HEK293 (cell line): ENCODE results near the gene CLDN15.

Experiments
- IKZF3 ChIP-seq: fragments of 450-650 bp; IDR thresholded peaks from 2 replicates; pipeline ENCODE4 v1.5.0; 2018; ENCODE audit warnings: missing biosample characterization, mild to moderate bottlenecking, missing genetic modification characterization, moderate library complexity
- MYNN ChIP-seq: fragments of 450-650 bp; formaldehyde crosslinking; IDR thresholded peaks from 2 replicates; pipeline ENCODE4 v1.5.1; 2016; ENCODE audit warnings: missing biosample characterization, missing genetic modification characterization, borderline replicate concordance
- OVOL3 ChIP-seq: fragments of 450-650 bp; formaldehyde crosslinking; IDR thresholded peaks from 2 replicates; pipeline ENCODE4 v1.5.1; 2016; ENCODE audit warnings: missing biosample characterization, missing genetic modification characterization
- ZBTB17 ChIP-seq: fragments of 450-650 bp; formaldehyde crosslinking; IDR thresholded peaks from 2 replicates; pipeline ENCODE4 v1.5.1; 2016; ENCODE audit warnings: missing biosample characterization, missing genetic modification characterization
- ZNF112 ChIP-seq: fragments of 450-650 bp; formaldehyde crosslinking; IDR thresholded peaks from 2 replicates; pipeline ENCODE4 v1.5.0; 2017; ENCODE audit warnings: missing biosample characterization, missing genetic modification characterization
- ZNF175 ChIP-seq: fragments of 450-650 bp; formaldehyde crosslinking; IDR thresholded peaks from 2 replicates; pipeline ENCODE4 v1.5.1; 2016; ENCODE audit warnings: missing biosample characterization, missing genetic modification characterization
- ZNF335 ChIP-seq: fragments of 450-650 bp; formaldehyde crosslinking; conservative IDR thresholded peaks from 2 replicates; pipeline ENCODE4 v1.5.1; 2016; ENCODE audit warnings: missing biosample characterization, missing genetic modification characterization
- ZNF549 ChIP-seq: fragments of 450-650 bp; IDR thresholded peaks from 2 replicates; pipeline ENCODE4 v1.5.1; 2018; ENCODE audit warnings: missing biosample characterization, missing genetic modification characterization, mild to moderate bottlenecking, inconsistent platforms, moderate library complexity
- ZNF830 ChIP-seq: fragments of 450-650 bp; IDR thresholded peaks from 2 replicates; pipeline ENCODE4 v1.5.0; 2018; ENCODE audit warnings: missing biosample characterization, missing genetic modification characterization, low read depth, mild to moderate bottlenecking, moderate library complexity
- TF ChIP-seq, protein P1 (sequence below): sonication (generic); formaldehyde crosslinking; IDR thresholded peaks from 2 replicates; pipeline ENCODE4 v1.8.1; 2022; ENCODE audit warnings: mild to moderate bottlenecking, moderate library complexity, missing genetic modification reagents
- TF ChIP-seq, protein P2 (sequence below): fragments of 450-650 bp; formaldehyde crosslinking; IDR thresholded peaks from 2 replicates; pipeline ENCODE4 v1.5.1; 2016; ENCODE audit warnings: missing biosample characterization, missing genetic modification characterization
- TF ChIP-seq, protein P3 (sequence below): fragments of 450-650 bp; formaldehyde crosslinking; IDR thresholded peaks from 2 replicates; pipeline ENCODE4 v1.5.1; 2016; ENCODE audit warnings: missing biosample characterization, missing genetic modification characterization, low read depth

DNA sequence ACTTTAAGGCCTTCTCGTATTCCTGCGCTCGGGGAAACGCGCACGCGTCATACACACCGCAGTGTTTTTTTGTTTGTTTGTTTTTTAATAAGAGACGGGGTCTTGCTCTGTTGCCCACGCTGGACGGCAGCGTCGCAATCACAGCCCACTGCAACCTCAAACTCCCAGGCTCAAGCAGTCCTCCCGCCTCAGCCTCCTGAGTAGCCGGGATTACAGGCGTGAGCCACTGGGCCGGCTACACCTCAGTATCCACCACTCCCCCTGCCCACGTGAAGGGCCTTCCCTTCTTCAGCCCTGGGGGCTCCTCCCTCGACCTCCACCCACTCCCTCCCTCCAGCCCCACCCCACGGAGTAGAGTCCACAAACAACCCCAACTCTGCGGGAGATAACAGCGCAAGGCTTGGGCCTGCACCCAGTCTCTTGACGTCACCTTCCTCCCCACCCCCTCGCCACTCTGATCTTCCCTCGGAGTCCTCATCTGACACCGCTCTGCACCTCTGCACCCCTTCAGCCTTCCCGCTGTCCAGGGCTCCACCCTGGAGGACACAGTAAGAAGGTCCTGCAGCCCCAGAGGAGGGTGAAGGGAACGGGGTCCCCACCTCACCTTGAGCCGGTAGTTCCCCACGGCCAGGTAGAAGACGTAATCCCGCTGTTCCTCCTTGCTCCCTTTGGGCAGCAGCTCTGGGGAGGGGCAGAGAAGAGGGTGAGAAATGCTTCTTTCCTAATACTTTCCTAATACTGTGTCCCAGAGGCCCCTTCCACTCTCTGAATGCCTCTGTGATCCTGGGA is 2.8 kb upstream of the CLDN15 start:
- TF ChIP-seq IKZF3 (tag by site-specific recombination): no peak
- TF ChIP-seq, protein P1, sequence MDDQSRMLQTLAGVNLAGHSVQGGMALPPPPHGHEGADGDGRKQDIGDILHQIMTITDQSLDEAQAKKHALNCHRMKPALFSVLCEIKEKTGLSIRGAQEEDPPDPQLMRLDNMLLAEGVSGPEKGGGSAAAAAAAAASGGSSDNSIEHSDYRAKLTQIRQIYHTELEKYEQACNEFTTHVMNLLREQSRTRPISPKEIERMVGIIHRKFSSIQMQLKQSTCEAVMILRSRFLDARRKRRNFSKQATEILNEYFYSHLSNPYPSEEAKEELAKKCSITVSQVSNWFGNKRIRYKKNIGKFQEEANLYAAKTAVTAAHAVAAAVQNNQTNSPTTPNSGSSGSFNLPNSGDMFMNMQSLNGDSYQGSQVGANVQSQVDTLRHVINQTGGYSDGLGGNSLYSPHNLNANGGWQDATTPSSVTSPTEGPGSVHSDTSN (CRISPR knock-in tag): no peak
- TF ChIP-seq ZBTB17 (tag by site-specific recombination): no peak
- no peak for TF ChIP-seq ZNF335 (tag by site-specific recombination)
- no peak for TF ChIP-seq OVOL3 (tag by site-specific recombination)
- TF ChIP-seq, protein P2, sequence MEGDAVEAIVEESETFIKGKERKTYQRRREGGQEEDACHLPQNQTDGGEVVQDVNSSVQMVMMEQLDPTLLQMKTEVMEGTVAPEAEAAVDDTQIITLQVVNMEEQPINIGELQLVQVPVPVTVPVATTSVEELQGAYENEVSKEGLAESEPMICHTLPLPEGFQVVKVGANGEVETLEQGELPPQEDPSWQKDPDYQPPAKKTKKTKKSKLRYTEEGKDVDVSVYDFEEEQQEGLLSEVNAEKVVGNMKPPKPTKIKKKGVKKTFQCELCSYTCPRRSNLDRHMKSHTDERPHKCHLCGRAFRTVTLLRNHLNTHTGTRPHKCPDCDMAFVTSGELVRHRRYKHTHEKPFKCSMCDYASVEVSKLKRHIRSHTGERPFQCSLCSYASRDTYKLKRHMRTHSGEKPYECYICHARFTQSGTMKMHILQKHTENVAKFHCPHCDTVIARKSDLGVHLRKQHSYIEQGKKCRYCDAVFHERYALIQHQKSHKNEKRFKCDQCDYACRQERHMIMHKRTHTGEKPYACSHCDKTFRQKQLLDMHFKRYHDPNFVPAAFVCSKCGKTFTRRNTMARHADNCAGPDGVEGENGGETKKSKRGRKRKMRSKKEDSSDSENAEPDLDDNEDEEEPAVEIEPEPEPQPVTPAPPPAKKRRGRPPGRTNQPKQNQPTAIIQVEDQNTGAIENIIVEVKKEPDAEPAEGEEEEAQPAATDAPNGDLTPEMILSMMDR (tag by site-specific recombination): no peak
- TF ChIP-seq ZNF830 (tag by site-specific recombination): no peak
- no peak for TF ChIP-seq ZNF549 (tag by site-specific recombination)
- TF ChIP-seq MYNN: no peak
- TF ChIP-seq ZNF175: no peak
- no peak for TF ChIP-seq ZNF112 (tag by site-specific recombination)
- TF ChIP-seq, protein P3, sequence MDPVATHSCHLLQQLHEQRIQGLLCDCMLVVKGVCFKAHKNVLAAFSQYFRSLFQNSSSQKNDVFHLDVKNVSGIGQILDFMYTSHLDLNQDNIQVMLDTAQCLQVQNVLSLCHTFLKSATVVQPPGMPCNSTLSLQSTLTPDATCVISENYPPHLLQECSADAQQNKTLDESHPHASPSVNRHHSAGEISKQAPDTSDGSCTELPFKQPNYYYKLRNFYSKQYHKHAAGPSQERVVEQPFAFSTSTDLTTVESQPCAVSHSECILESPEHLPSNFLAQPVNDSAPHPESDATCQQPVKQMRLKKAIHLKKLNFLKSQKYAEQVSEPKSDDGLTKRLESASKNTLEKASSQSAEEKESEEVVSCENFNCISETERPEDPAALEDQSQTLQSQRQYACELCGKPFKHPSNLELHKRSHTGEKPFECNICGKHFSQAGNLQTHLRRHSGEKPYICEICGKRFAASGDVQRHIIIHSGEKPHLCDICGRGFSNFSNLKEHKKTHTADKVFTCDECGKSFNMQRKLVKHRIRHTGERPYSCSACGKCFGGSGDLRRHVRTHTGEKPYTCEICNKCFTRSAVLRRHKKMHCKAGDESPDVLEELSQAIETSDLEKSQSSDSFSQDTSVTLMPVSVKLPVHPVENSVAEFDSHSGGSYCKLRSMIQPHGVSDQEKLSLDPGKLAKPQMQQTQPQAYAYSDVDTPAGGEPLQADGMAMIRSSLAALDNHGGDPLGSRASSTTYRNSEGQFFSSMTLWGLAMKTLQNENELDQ (tag by site-specific recombination): no peak
